Upper lobe of left lung (tissue), 4 donors: Measurements from ENCODE around the gene TCF12.

Source experiments
- CTCF ChIP-seq, 6 experiments: fragments of 450-650 bp in 4 of 6; fragments of 200-600 bp in 2 of 6; sonication (generic) in 2 of 6; IDR thresholded peaks; one replicate each; pipeline ENCODE4 v1.5.1; 2016 to 2019; ENCODE audit warnings: antibody characterized with exemption in 6 of 6
- EP300 ChIP-seq, 4 donors: sonication (generic); formaldehyde crosslinking; IDR thresholded peaks; one replicate each; pipeline ENCODE4 v1.5.1; 2017; ENCODE audit warnings: antibody characterized with exemption in 4 of 4, control low read depth in 2 of 4
- POLR2A ChIP-seq, 4 donors: fragments of 450-650 bp; IDR thresholded peaks; one replicate each; pipeline ENCODE4 v1.5.1; 2016 to 2017; ENCODE audit warnings: antibody characterized with exemption in 4 of 4, mild to moderate bottlenecking in 2 of 4
- POLR2AphosphoS5 ChIP-seq, 2 donors: sonication (generic); formaldehyde crosslinking; IDR thresholded peaks; one replicate each; pipeline ENCODE4 v1.5.1; 2017; ENCODE audit warnings: antibody characterized with exemption in 2 of 2

- TF ChIP-seq CTCF (IDR thresholded peaks at IDR 0.05) (no peak), POLR2AphosphoS5 (IDR thresholded peaks at IDR 0.05) (no peak), POLR2A (IDR thresholded peaks at IDR 0.05) (no peak), EP300 (IDR thresholded peaks at IDR 0.05) (no peak)
These were observed 1.9 kb downstream of the TCF12 start for GRCh38 chr15:56920367-56920627.
